GM12873 (cell line): ENCODE data around the gene ATP2C2.

Source experiments
- CTCF ChIP-seq: IDR thresholded peaks from 2 replicates; pipeline ENCODE4 v1.5.1; 2012; ENCODE audit warnings: low read depth, mild to moderate bottlenecking, moderate library complexity, low read length, control low read depth; ENCODE audit not compliant: insufficient read depth; ENCODE audit errors: missing control alignments

ATP2C2 gene

GRCh38 chr16:84471316-84471715 lies 103.0 kb downstream of the ATP2C2 start:
- TF ChIP-seq CTCF = no peak

GRCh38 chr16:84471966-84472365 lies 103.6 kb downstream of the ATP2C2 start:
- no peak for TF ChIP-seq CTCF

GRCh38 chr16:84475643-84476240 lies 107.4 kb downstream of the ATP2C2 start:
- TF ChIP-seq CTCF = no peak

- TF ChIP-seq CTCF = no peak
Observed at GRCh38 chr16:84476401-84476800, 108.1 kb downstream of the ATP2C2 start.

GRCh38 chr16:84477661-84478060 lies 109.3 kb downstream of the ATP2C2 start:
- no peak for TF ChIP-seq CTCF

- TF ChIP-seq CTCF = no peak
Observed at GRCh38 chr16:84478172-84478947, 110.0 kb downstream of the ATP2C2 start.

GRCh38 chr16:84479716-84480450 lies 111.5 kb downstream of the ATP2C2 start:
- TF ChIP-seq CTCF = no peak
